GM21786 (cell line): ENCODE data around the gene RORC.
"Not testable (repeated sequence)": the region's sequence is repeated elsewhere in the genome, so short reads cannot be mapped to it uniquely, and the experiment has no call there.

Experiments used
- ATAC-seq: cut with Tn5 transposase; IDR thresholded peaks from one replicate; pipeline ENCODE4 v1.9.1; 2021; ENCODE audit not compliant: unreplicated experiment

RORC gene

GRCh38 chr1:151831605-151832004 is at the start of gene RORC:
TSS of gene RORC (minus strand) at chr1:151831802. CDS start at chr1:151831764, 38 bp downstream.
- ATAC-seq, result no peak

GRCh38 chr1:151875419-151876097 is 44.0 kb upstream of the RORC start:
- ATAC-seq, result no peak

- not testable (repeated sequence) for ATAC-seq
These were observed 41.2 kb upstream of the RORC start for GRCh38 chr1:151872776-151873175.

GRCh38 chr1:151871284-151872030 is 39.9 kb upstream of the RORC start:
- ATAC-seq, result no peak

GRCh38 chr1:151868486-151868885 is 36.9 kb upstream of the RORC start:
- ATAC-seq, result no peak

GRCh38 chr1:151867765-151868411 is 36.3 kb upstream of the RORC start:
- ATAC-seq, result no peak

- no peak for ATAC-seq
These were observed 35.7 kb upstream of the RORC start for GRCh38 chr1:151867321-151867720.

- ATAC-seq, result no peak
These were observed 32.8 kb upstream of the RORC start for GRCh38 chr1:151864411-151864810.

DNA sequence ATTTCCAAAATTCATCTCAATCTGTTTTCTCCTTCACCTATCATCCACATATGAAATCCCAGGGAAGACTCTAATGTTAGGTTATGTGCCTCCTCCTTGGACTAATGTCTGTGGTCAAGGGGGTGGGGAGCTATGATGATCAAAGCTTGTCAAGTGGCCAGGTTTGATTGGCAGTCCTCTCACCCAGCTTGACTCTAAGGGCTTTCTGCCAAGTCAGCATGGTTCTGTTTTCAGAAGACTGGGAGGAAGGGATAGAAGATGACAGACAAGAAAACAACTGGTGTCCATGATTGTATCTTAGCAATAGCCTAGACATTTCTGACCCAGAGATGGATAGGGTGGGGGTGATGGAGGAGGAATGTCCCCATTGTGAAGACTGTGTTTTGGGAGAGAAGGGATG is 31.0 kb upstream of the RORC start:
- ATAC-seq, result no peak

- ATAC-seq, result no peak
These were observed 29.0 kb upstream of the RORC start for GRCh38 chr1:151860504-151861187.

DNA sequence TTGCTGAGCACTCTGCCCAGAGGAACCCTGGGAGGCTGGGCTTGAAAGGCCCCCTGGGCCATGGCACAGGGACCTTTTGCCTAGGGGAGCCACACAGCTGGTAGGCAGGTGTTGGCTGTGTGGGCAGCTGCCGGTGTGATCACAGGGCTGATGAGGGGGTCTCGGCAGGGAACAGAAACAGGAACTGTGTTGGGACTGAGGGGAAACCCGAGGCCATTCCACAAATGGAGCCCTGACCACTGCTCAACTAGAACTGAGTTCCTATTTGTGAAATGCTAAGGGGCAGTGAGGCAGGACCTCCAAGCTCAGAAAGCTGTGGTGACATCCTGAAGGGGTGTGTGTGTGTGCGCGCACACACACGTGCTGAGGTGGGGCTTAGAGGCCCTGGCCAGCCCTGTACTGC is 28.3 kb upstream of the RORC start:
- ATAC-seq, result no peak

DNA sequence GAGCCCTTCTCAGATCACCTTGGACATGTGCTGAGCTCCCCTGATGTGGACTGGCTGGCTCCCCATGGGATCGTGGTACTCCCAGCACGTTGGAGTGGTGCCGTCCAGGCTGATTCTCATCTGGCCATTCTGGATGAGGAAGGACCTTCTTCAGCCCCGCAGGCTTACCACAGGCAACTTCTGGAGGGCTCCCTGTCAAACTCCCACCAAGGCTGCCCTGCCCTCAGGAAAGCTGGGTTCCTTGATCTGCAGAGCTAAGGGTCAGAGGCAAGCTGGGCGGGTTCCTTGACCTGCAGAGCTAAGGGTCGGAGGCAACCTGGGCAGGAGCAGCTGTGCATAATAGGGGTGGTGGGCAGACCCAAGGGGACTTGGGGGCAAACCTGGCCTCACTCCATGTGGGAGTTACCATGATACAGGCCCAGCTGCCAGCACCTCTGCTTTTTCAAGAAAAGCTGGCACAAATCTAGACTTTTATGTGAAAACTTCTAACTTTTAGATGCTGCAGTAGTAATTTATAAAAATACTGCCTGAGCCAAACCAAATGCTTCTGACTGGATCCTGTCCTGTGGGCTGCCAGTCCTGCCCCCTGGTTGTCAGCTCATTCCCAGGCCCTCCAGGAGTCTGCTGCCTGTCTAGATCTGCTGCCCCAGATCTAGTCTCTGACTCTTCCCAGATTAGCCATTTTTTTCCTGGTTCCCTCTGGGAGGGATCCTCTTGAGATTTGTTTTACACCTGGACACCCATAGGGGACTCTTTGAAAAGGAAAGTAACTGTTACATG is 27.5 kb upstream of the RORC start:
- no peak for ATAC-seq

DNA sequence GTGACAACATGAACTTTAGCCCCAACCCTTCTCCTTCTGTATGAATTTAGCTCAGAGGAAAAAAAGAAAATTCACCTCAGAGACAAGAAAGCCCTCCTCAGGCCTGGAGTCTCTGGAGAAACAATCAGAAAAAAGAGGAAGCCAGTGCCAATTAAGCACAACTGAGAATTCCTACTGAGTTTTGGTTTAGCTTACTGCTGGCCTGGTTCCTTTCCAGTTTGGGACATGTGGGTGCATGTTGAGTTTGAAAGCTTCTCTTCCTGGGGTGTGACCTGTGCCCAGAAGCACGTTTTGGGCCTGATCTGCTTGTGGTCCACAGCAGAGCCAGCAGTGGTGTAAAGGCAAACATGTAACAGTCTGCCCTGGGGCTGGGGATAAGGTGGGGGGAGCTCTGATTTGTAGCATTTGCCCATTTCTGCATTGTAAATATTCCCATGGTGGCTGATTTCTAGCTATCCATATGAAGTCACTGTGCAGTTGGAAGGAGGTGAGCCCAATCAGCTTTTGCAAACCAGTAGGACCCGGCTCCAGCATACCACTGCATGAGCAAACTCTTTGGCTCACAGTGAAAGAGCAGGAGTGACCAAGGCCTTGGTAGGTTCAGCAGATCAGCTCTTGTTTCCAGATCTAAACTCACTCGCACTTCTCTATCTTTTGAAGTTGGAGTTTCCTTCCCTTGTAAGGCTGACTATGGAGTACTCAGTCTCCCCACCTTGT is 26.6 kb upstream of the RORC start:
- ATAC-seq, result no peak

- ATAC-seq, result no peak
These were observed 24.3 kb upstream of the RORC start for GRCh38 chr1:151855933-151856332.

DNA sequence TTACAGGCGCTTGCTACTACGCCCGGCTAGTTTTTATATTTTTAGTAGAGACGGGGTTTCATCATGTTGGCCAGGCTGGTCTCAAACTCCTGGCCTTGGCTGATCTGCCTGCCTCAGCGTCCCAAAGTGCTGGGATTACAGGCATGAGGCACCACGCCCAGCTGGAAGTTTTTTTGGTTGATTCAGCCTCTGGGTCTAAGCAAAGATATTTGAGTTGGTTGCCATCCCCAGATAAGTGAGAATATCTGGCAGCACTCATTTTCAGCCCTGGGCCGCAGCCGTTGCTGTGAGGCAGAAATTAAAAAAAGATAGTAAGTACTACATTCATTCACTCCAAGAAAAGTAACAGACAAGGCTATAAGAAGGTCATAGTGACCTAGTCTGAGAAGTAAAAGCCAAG is 23.9 kb upstream of the RORC start:
- not testable (repeated sequence) for ATAC-seq

GRCh38 chr1:151854658-151855057 is 23.1 kb upstream of the RORC start:
- ATAC-seq, result no peak

- no peak for ATAC-seq
These were observed 21.9 kb upstream of the RORC start, which contains the start of gene THEM5 for GRCh38 chr1:151853411-151853943. TSS of gene THEM5 (minus strand) at chr1:151853712. CDS start at chr1:151853565, 147 bp downstream.

DNA sequence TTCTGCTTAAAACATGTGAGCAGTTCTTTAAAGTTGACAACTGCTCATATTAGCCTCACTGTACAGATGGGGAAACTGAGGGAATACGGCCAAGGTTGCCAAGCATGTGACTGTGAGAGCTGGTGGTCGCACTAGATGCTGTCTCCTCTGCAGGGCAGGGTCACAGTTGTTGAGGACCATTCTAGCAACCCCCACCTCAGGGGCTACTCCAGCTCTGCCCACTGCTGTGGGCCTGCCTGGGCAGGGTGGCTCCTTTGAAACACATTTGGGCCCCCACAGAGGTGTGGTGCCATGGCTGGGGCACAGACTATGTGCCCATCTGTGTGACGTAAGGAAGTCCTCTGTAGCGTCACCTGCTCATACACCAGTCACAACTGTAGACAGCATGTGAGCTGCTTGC is 21.1 kb upstream of the RORC start:
- no peak for ATAC-seq

DNA sequence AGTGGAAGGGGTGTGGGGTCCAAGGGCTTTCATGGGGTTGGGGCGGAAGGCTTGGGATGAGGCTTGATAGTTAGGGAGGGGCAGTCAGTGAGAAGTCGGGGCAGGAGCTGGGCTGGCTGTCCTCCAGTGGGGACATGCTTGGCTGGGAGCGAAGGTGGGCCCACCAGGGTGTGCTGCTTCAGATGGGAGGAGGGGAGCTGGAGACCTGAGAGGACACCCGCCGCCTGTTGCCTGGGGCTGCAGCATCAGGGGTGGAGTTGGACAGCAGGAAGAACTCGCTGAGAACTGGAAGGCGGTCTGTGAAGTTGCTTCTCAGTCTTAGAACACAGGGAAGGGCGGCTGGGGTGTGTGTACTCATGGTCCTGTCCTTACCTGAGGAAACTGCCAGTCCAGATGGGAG is 20.3 kb upstream of the RORC start:
- no peak for ATAC-seq

DNA sequence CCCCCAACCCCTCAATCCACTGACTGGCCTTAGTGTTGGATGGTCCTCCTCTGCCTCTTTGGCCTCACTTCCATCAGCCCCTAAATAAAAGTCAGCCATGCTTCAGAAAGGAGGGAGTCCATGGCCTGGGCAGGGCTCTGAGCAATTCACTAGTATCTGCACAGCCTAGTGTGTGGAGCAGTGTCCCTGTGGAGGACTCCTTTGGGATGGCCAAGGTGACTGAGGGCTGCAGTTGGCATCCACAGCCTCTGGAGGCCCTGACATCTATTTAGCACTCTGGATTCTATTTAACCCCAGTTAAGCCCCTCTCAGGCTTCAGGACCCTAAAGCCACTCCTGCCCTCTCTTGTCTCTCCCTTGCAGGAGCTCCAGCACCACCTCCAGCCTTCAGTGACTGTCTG is 18.3 kb upstream of the RORC start:
- ATAC-seq, result no peak
